HCT116 (cell line): Measurements from ENCODE around the gene PDZD8. TPM values are rescaled to one million over a fixed set of nuclear protein-coding genes. Genes with fewer than 3 reads are reported as not detected.

Source experiments
- ATAC-seq: fragments of 200-7000 bp; cut with Tn5 transposase; 2 replicates; pipeline ENCODE4 v1.9.1; 2020; ENCODE audit warnings: mild to moderate bottlenecking, moderate library complexity
- BruUV-seq: library from RNA; stranded (reverse); fragments of 400-500 nt; replicated peaks from 2 replicates; lab custom pipeline; 2021; lab: Mats Ljungman, UMichigan
- CTCF ChIA-PET: fragments of 300-600 bp; sonication (Branson Sonifier 250); formaldehyde crosslinking; loops from one replicate; lab custom pipeline; 2021; ENCODE audit warnings: antibody characterized with exemption; lab: Charles Lee
- POLR2A ChIA-PET: fragments of 300-600, 350-600 bp; sonication (Branson Sonifier 250); formaldehyde crosslinking; loops from one replicate; lab custom pipeline; 2021; ENCODE audit warnings: antibody characterized with exemption; lab: Charles Lee
- RAD21 ChIA-PET, 2 experiments: fragments of 300-600 bp; sonication (Branson Sonifier 250); formaldehyde crosslinking; loops; one replicate each; lab custom pipeline; 2023; ENCODE audit warnings: low total read pairs in 2 of 2; ENCODE audit not compliant: uncharacterized antibody in 2 of 2, unreplicated experiment in 2 of 2, low non-redundant PET in 1 of 2; lab: Charles Lee
- DNase-seq: peaks from one replicate; pipeline ENCODE4 v3.0.0-alpha.2; 2010; ENCODE audit warnings: low read depth, low spot score
- H2AFZ ChIP-seq: fragments of 200-600 bp; shearing (Covaris generic), sonication (generic); 2 replicates; pipeline ENCODE4 v1.6.1; 2017; ENCODE audit warnings: low read depth, mixed run types, mixed read lengths, antibody characterized with exemption, low read length; ENCODE audit not compliant: poor library complexity, severe bottlenecking
- H3K27ac ChIP-seq: 2 replicates; pipeline ENCODE4 v1.5.1; 2012; ENCODE audit warnings: low read depth, low read length
- H3K27me3 ChIP-seq: fragments of 200-600 bp; sonication (generic); 2 replicates; pipeline ENCODE4 v1.6.1; 2016; ENCODE audit warnings: mixed run types, low read length, mixed read lengths; ENCODE audit not compliant: insufficient read depth
- H3K36me3 ChIP-seq, 2 experiments: fragments of 200-500 bp in 1 of 2; fragments of 200-600 bp in 1 of 2; sonication (Bioruptor generic) in 1 of 2; sonication (generic) in 1 of 2; 2 replicates each; pipeline versions ENCODE4 v1.5.1 to v1.6.1; 2014 to 2016; ENCODE audit warnings: low read length in 2 of 2, inconsistent platforms in 1 of 2, mixed read lengths in 1 of 2, mixed run types in 1 of 2; ENCODE audit not compliant: insufficient read depth in 2 of 2, control insufficient read depth in 1 of 2
- H3K4me1 ChIP-seq, 2 experiments: fragments of 200-600 bp in 1 of 2; sonication (generic) in 1 of 2; 2 replicates each; pipeline versions ENCODE4 v1.5.1 to v1.6.1; 2012 to 2017; ENCODE audit warnings: low read length in 2 of 2, inconsistent platforms in 1 of 2, mild to moderate bottlenecking in 1 of 2, mixed read lengths in 1 of 2, mixed run types in 1 of 2, moderate library complexity in 1 of 2; ENCODE audit not compliant: insufficient read depth in 2 of 2, control insufficient read depth in 1 of 2
- H3K4me2 ChIP-seq: fragments of 200-600 bp; sonication (generic); 2 replicates; pipeline ENCODE4 v1.6.1; 2017; ENCODE audit warnings: mixed run types, low read length, mixed read lengths
- H3K4me3 ChIP-seq, 2 experiments: fragments of 200-600 bp in 1 of 2; sonication (generic) in 1 of 2; replicated peaks in 1 of 2; 2 replicates each; pipeline ENCODE4 v1.5.1; 2011 to 2016; ENCODE audit warnings: low read length in 2 of 2, control low read depth in 1 of 2, low read depth in 1 of 2, mild to moderate bottlenecking in 1 of 2, mixed read lengths in 1 of 2, mixed run types in 1 of 2
- H3K79me2 ChIP-seq: fragments of 200-600 bp; sonication (generic); 2 replicates; pipeline ENCODE4 v1.6.1; 2017; ENCODE audit warnings: mild to moderate bottlenecking, mixed run types, low read length, moderate library complexity, mixed read lengths; ENCODE audit not compliant: insufficient read depth
- H3K9ac ChIP-seq: fragments of 200-600 bp; sonication (generic); 2 replicates; pipeline ENCODE4 v1.6.1; 2016; ENCODE audit warnings: low read length, mixed read lengths
- H3K9me2 ChIP-seq: fragments of 200-600 bp; sonication (generic), shearing (Covaris generic); 2 replicates; pipeline ENCODE4 v1.6.1; 2017; ENCODE audit warnings: mixed run types, mild to moderate bottlenecking, moderate library complexity; ENCODE audit not compliant: insufficient read depth
- H3K9me3 ChIP-seq, 2 experiments: fragments of 200-500 bp in 1 of 2; fragments of 200-600 bp in 1 of 2; sonication (Bioruptor generic) in 1 of 2; sonication (generic) in 1 of 2; 2 replicates each; pipeline ENCODE4 v1.6.1; 2014 to 2017; ENCODE audit warnings: low read length in 2 of 2, mixed read lengths in 2 of 2, inconsistent platforms in 1 of 2, low read depth in 1 of 2, mild to moderate bottlenecking in 1 of 2, mixed run types in 1 of 2, moderate library complexity in 1 of 2; ENCODE audit not compliant: control insufficient read depth in 1 of 2, insufficient read depth in 1 of 2
- H4K20me1 ChIP-seq: fragments of 200-600 bp; sonication (generic), shearing (Covaris generic); 2 replicates; pipeline ENCODE4 v1.6.1; 2017; ENCODE audit warnings: mixed run types, mild to moderate bottlenecking, moderate library complexity; ENCODE audit not compliant: insufficient read depth
- CEBPB ChIP-seq: IDR thresholded peaks from 2 replicates; pipeline ENCODE4 v1.6.1; 2012; ENCODE audit warnings: low read depth
- EGR1 ChIP-seq: IDR thresholded peaks from 2 replicates; pipeline ENCODE4 v1.6.1; 2012; ENCODE audit warnings: low read depth
- ELF1 ChIP-seq: IDR thresholded peaks from 2 replicates; pipeline ENCODE4 v1.6.1; 2012; ENCODE audit warnings: low read depth, borderline replicate concordance
- EZH2 ChIP-seq: fragments of 200-600 bp; sonication (generic); IDR thresholded peaks from 2 replicates; pipeline ENCODE4 v1.6.1; 2017; ENCODE audit warnings: antibody characterized with exemption, mixed run types
- SP1 ChIP-seq: IDR thresholded peaks from 2 replicates; pipeline ENCODE4 v1.6.1; 2012; ENCODE audit warnings: low read depth
- SRF ChIP-seq: IDR thresholded peaks from 2 replicates; pipeline ENCODE4 v1.6.1; 2012; ENCODE audit warnings: low read depth
- TCF7L2 ChIP-seq: IDR thresholded peaks from 2 replicates; pipeline ENCODE4 v1.7.0; 2011; ENCODE audit warnings: borderline replicate concordance, inconsistent platforms; ENCODE audit not compliant: insufficient read depth, insufficient read length; ENCODE audit errors: extremely low read depth
- intact Hi-C: fragments of 100-400 bp; cut with micrococcal nuclease; formaldehyde crosslinking; loops from 2 replicates; pipeline ENCODE4 v1.10.0; 2022
- total RNA-seq: library from RNA; stranded (reverse); gene quantifications from one replicate; pipeline ENCODE4 v1.2.1, GENCODE V29; 2021; ENCODE audit not compliant: unreplicated experiment
- TF ChIP-seq, protein P1 (sequence below): IDR thresholded peaks from 2 replicates; pipeline ENCODE4 v1.6.1; 2012; ENCODE audit warnings: low read depth

Gene PDZD8
- total RNA-seq, 1 experiment from 2014 or later, result 61.7 TPM

GRCh38 chr10:117259279-117259678, 116.0 kb downstream of the PDZD8 start:
- ChIA-PET CTCF (no interaction called here), RAD21 (no interaction called here)
- H3K4me2 ChIP-seq, result no peak overlapping the region
- BruUV-seq, result no TSS peak
- H3K27me3 ChIP-seq, result peaks cover 40% of the 10 kb centered on the region
- intact Hi-C loops, result no loop called here
- TF ChIP-seq ELF1, result no peak
- TF ChIP-seq CEBPB, result no peak
- no peak for TF ChIP-seq EGR1
- TF ChIP-seq, all 23 proteins: peak for 0
- Histone ChIP-seq H3K9ac (no peak overlapping the region), H3K9me3 (no peaks in the 10 kb centered on the region), H3K9me2 (no peaks in the 10 kb centered on the region), H3K4me1 (no peaks in the 10 kb centered on the region), H3K36me3 (no peaks in the 10 kb centered on the region), H3K79me2 (no peaks in the 10 kb centered on the region), H4K20me1 (no peaks in the 10 kb centered on the region), H3K27ac (no peak overlapping the region), H2AFZ (no peak overlapping the region), H3K4me3 (no peak overlapping the region)
- POLR2A ChIA-PET, result no interaction called here
- DNase-seq (no peak), ATAC-seq (no peak)

DNA sequence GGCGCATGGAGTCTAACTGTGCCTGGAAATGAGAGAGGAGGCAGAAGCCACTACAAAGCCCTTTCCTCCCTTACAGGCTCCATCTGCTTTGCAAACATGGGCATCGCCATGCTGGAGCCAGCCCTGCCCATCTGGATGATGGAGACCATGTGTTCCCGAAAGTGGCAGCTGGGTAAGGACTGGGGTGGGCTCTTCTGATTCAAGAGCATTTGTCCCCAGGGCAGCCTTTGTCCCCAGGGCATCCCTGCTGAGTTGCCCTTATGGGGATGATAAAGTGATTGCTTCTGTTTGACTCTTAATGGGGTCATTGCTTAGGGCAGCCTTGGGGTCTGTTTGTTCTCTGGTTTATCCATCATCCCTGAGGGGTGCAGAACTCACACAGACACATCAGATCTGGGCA, 117.5 kb downstream of the PDZD8 start:
- ChIA-PET RAD21 (no interaction called here), POLR2A (no interaction called here), CTCF (no interaction called here)
- H3K9ac ChIP-seq, result no peak overlapping the region
- peaks cover 40% of the 10 kb centered on the region for H3K27me3 ChIP-seq
- H3K27ac ChIP-seq, result no peak overlapping the region
- ATAC-seq (no peak), DNase-seq (no peak)
- H2AFZ ChIP-seq, result no peak overlapping the region
- intact Hi-C loops, result no loop called here
- no TSS peak for BruUV-seq
- no peaks in the 10 kb centered on the region for H3K9me3 ChIP-seq
- no peaks in the 10 kb centered on the region for H3K9me2 ChIP-seq
- no peak overlapping the region for H3K4me2 ChIP-seq
- TF ChIP-seq CEBPB (no peak), TCF7L2 (no peak), SP1 (no peak), EZH2 (no peak), SRF (no peak)
- TF ChIP-seq, protein P1, sequence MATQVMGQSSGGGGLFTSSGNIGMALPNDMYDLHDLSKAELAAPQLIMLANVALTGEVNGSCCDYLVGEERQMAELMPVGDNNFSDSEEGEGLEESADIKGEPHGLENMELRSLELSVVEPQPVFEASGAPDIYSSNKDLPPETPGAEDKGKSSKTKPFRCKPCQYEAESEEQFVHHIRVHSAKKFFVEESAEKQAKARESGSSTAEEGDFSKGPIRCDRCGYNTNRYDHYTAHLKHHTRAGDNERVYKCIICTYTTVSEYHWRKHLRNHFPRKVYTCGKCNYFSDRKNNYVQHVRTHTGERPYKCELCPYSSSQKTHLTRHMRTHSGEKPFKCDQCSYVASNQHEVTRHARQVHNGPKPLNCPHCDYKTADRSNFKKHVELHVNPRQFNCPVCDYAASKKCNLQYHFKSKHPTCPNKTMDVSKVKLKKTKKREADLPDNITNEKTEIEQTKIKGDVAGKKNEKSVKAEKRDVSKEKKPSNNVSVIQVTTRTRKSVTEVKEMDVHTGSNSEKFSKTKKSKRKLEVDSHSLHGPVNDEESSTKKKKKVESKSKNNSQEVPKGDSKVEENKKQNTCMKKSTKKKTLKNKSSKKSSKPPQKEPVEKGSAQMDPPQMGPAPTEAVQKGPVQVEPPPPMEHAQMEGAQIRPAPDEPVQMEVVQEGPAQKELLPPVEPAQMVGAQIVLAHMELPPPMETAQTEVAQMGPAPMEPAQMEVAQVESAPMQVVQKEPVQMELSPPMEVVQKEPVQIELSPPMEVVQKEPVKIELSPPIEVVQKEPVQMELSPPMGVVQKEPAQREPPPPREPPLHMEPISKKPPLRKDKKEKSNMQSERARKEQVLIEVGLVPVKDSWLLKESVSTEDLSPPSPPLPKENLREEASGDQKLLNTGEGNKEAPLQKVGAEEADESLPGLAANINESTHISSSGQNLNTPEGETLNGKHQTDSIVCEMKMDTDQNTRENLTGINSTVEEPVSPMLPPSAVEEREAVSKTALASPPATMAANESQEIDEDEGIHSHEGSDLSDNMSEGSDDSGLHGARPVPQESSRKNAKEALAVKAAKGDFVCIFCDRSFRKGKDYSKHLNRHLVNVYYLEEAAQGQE, result no peak
- H3K4me3 ChIP-seq, result no peak overlapping the region
- H3K4me1 ChIP-seq, result no peaks in the 10 kb centered on the region
- H4K20me1 ChIP-seq, result no peaks in the 10 kb centered on the region
- no peaks in the 10 kb centered on the region for H3K79me2 ChIP-seq
- H3K36me3 ChIP-seq, result no peaks in the 10 kb centered on the region
